ENCODE results near the gene MAN2A2. TPM values are rescaled to one million over a fixed set of nuclear protein-coding genes. Genes with fewer than 3 reads are reported as not detected.

Gene MAN2A2
- total and polyA plus RNA-seq, 9 of the 15 experiments (the other 6 are each of a cell fraction or from before 2014, with no cell fraction given) = 7.3 to 151 (median 43.4) TPM

GRCh38 chr15:90957791-90958190, 54.7 kb downstream of the MAN2A2 start:
- intact Hi-C loops (cut with micrococcal nuclease) (loop anchor here (5.0 kb wide), 1 partner anchor 35 kb away; the partner anchor contains the start of gene PRC1), in situ Hi-C loops (cut with MboI) (no loop called here)
- DNase-seq (ENCODE audit: extremely low read depth in 1 of 4, low spot score in 3 of 4) (no peak), FAIRE-seq (no peak), ATAC-seq (no peak)
- no peaks in the 10 kb centered on the region for H3K9me1 ChIP-seq (ENCODE audit: control insufficient read depth, insufficient read depth, low read length)
- TF ChIP-seq ESRRB (CRISPR knock-in tag; IDR thresholded peaks at IDR 0.05; ENCODE audit: borderline replicate concordance) = no peak
- peaks cover 8 to 44% of the 10 kb centered on the region in 2 experiments; a peak in 4 of 5 replicates for H3K4me1 ChIP-seq (replicated peaks in 1 of 2; ENCODE audit: control insufficient read depth in 2 of 2, insufficient read depth in 2 of 2, low read length in 2 of 2)
- WGBS (ENCODE audit: insufficient coverage, low coverage, missing lambda C conversion rate) = 94% methylated on average over 4 of the region's 6 CpGs
- no peaks in the 10 kb centered on the region for H4K20me1 ChIP-seq (replicated peaks; ENCODE audit: control insufficient read depth, insufficient read depth, low read length)
- peak overlapping the region in 1 of 2 experiments; percentile 31; a peak in 1 of 4 replicates for H3K9ac ChIP-seq (ENCODE audit: insufficient read depth in 1 of 2, low read depth in 2 of 2, low read length in 2 of 2)
- no peak overlapping the region for H2AFZ ChIP-seq (ENCODE audit: low read depth, low read length)
- ChIA-PET CTCF (ENCODE audit: low intra/inter-chr PET ratio) (no interaction called here), POLR2A (interaction anchor here (0.6 to 3.6 kb wide), 7 partner anchors 8 to 39 kb away, joined by 3 to 20 read pairs (median 6); no protein-coding TSS in a partner anchor)
- H3K27ac ChIP-seq (ENCODE audit: extremely low read depth, low read depth, low read length) = no peak overlapping the region
- no peaks in the 10 kb centered on the region for H3K9me3 ChIP-seq (replicated peaks; ENCODE audit: control insufficient read depth, insufficient read depth, low read depth, low read length)
- H3K4me3 ChIP-seq = no peak overlapping the region
- no peaks in the 10 kb centered on the region for H3K27me3 ChIP-seq (ENCODE audit: control insufficient read depth in 2 of 2, insufficient read depth in 2 of 2, low read length in 2 of 2)
- no TSS peak for BruUV-seq (replicated peaks)
- H3K79me2 ChIP-seq (ENCODE audit: control insufficient read depth, insufficient read depth, low read length) = peaks cover 35% of the 10 kb centered on the region
- H3K4me2 ChIP-seq (ENCODE audit: insufficient read depth, low read length) = no peak overlapping the region
- H3K36me3 ChIP-seq (ENCODE audit: control insufficient read depth, insufficient read depth, low read length) = peaks cover 63% of the 10 kb centered on the region

GRCh38 chr15:90959028-90959595, 56.0 kb downstream of the MAN2A2 start:
- ChIA-PET CTCF (ENCODE audit: low intra/inter-chr PET ratio) (no interaction called here), POLR2A (interaction anchor here (0.8 to 3.6 kb wide), 5 partner anchors 10 to 28 kb away, joined by 4 to 20 read pairs (median 4); partner anchors contain the start of gene HDDC3)
- in situ Hi-C loops (cut with MboI) (no loop called here), intact Hi-C loops (cut with micrococcal nuclease) (loop anchor here (5.0 kb wide), 1 partner anchor 33 kb away; the partner anchor contains the start of gene PRC1)
- peaks cover 4 to 35% of the 10 kb centered on the region in 2 experiments; a peak in 4 of 5 replicates for H3K4me1 ChIP-seq (replicated peaks in 1 of 2; ENCODE audit: control insufficient read depth in 2 of 2, insufficient read depth in 2 of 2, low read length in 2 of 2)
- no peaks in the 10 kb centered on the region for H4K20me1 ChIP-seq (replicated peaks; ENCODE audit: control insufficient read depth, insufficient read depth, low read length)
- H3K4me3 ChIP-seq = no peak overlapping the region
- no TSS peak for BruUV-seq (replicated peaks)
- peaks cover 63% of the 10 kb centered on the region for H3K36me3 ChIP-seq (ENCODE audit: control insufficient read depth, insufficient read depth, low read length)
- no peak for ATAC-seq
- no peak overlapping the region for H3K4me2 ChIP-seq (ENCODE audit: insufficient read depth, low read length)
- no peak overlapping the region for H3K27ac ChIP-seq (ENCODE audit: extremely low read depth, low read depth, low read length)
- H3K9me3 ChIP-seq (replicated peaks; ENCODE audit: control insufficient read depth, insufficient read depth, low read depth, low read length) = no peaks in the 10 kb centered on the region
- H2AFZ ChIP-seq (ENCODE audit: low read depth, low read length) = no peak overlapping the region
- H3K79me2 ChIP-seq (ENCODE audit: control insufficient read depth, insufficient read depth, low read length) = peaks cover 39% of the 10 kb centered on the region
- H3K9ac ChIP-seq (ENCODE audit: insufficient read depth in 1 of 2, low read depth in 2 of 2, low read length in 2 of 2) = peak overlapping the region in 1 of 2 experiments; percentile 31; a peak in 1 of 4 replicates
- H3K9me1 ChIP-seq (ENCODE audit: control insufficient read depth, insufficient read depth, low read length) = no peaks in the 10 kb centered on the region
- no peaks in the 10 kb centered on the region for H3K27me3 ChIP-seq (ENCODE audit: control insufficient read depth in 2 of 2, insufficient read depth in 2 of 2, low read length in 2 of 2)
- TF ChIP-seq COPS2 (conservative IDR thresholded peaks at IDR 0.05) (no peak), POLR2B (IDR thresholded peaks at IDR 0.05; ENCODE audit: low read depth, partially characterized antibody) (no peak), SMAD4 (CRISPR knock-in tag; conservative IDR thresholded peaks at IDR 0.05) (no peak), ZNF431 (CRISPR knock-in tag; IDR thresholded peaks at IDR 0.05) (no peak), ZFP36 (IDR thresholded peaks at IDR 0.05; ENCODE audit: low read depth, low read length, partially characterized antibody) (no peak), STAT5A (IDR thresholded peaks at IDR 0.05; ENCODE audit: borderline replicate concordance, low read length) (no peak), MLX (CRISPR knock-in tag; conservative IDR thresholded peaks at IDR 0.05) (no peak), EP300 (IDR thresholded peaks at IDR 0.05; ENCODE audit: low read length) (no peak), ZNF134 (CRISPR knock-in tag; conservative IDR thresholded peaks at IDR 0.05) (no peak), L3MBTL2 (IDR thresholded peaks at IDR 0.05) (no peak), NCOA6 (IDR thresholded peaks at IDR 0.05) (no peak), THAP7 (CRISPR knock-in tag; IDR thresholded peaks at IDR 0.05) (no peak)
- no peak for FAIRE-seq
- DNase-seq (ENCODE audit: extremely low read depth in 1 of 4, low spot score in 3 of 4) = no peak
- 84% methylated on average over 8 of the region's 8 CpGs for WGBS (ENCODE audit: insufficient coverage, low coverage, missing lambda C conversion rate)
